UCSD-AML1 (cell line): ENCODE measurements around the gene ARHGAP30.
"Not testable (repeated sequence)": the region's sequence is repeated elsewhere in the genome, so short reads cannot be mapped to it uniquely, and the experiment has no call there.

Experiments
- DNase-seq: peaks from one replicate; lab custom pipeline; 2025; ENCODE audit not compliant: unreplicated experiment; lab: John Stamatoyannopoulos, UW

The ARHGAP30 gene, protein sequence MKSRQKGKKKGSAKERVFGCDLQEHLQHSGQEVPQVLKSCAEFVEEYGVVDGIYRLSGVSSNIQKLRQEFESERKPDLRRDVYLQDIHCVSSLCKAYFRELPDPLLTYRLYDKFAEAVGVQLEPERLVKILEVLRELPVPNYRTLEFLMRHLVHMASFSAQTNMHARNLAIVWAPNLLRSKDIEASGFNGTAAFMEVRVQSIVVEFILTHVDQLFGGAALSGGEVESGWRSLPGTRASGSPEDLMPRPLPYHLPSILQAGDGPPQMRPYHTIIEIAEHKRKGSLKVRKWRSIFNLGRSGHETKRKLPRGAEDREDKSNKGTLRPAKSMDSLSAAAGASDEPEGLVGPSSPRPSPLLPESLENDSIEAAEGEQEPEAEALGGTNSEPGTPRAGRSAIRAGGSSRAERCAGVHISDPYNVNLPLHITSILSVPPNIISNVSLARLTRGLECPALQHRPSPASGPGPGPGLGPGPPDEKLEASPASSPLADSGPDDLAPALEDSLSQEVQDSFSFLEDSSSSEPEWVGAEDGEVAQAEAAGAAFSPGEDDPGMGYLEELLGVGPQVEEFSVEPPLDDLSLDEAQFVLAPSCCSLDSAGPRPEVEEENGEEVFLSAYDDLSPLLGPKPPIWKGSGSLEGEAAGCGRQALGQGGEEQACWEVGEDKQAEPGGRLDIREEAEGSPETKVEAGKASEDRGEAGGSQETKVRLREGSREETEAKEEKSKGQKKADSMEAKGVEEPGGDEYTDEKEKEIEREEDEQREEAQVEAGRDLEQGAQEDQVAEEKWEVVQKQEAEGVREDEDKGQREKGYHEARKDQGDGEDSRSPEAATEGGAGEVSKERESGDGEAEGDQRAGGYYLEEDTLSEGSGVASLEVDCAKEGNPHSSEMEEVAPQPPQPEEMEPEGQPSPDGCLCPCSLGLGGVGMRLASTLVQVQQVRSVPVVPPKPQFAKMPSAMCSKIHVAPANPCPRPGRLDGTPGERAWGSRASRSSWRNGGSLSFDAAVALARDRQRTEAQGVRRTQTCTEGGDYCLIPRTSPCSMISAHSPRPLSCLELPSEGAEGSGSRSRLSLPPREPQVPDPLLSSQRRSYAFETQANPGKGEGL

DNA sequence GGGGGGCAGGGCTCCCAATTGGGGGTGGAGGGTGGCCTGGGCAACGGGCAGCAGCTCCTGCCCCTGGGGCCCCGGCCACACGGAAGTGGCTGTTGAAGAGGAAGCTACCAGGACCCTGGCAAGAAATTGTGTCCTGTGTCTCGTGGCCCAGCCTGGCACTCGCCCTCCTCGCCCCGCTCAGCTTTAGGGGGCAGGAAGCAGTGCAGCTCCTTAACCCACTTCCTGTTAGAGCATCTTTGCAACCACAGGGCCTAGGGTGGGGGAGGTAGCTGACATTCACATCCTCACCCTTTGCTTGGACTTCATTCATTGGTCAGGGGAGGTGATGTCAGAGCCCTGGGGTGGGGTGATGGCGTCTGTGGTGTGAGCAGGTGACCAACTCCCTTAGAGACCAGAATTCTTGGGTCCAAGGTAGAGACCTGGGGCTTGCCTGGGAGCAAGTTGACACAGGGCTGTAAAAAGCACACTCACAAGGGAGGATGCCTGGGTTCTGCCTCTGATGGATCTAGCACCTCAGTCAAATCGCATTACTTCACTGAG is at the start of gene ARHGAP30:
Gene ARHGAP30 (minus strand): TSS at position 161 of the 540 bp plus-strand sequence. CDS start 267 bp downstream, outside the sequence.
- DNase-seq = peak; percentile 89

DNA sequence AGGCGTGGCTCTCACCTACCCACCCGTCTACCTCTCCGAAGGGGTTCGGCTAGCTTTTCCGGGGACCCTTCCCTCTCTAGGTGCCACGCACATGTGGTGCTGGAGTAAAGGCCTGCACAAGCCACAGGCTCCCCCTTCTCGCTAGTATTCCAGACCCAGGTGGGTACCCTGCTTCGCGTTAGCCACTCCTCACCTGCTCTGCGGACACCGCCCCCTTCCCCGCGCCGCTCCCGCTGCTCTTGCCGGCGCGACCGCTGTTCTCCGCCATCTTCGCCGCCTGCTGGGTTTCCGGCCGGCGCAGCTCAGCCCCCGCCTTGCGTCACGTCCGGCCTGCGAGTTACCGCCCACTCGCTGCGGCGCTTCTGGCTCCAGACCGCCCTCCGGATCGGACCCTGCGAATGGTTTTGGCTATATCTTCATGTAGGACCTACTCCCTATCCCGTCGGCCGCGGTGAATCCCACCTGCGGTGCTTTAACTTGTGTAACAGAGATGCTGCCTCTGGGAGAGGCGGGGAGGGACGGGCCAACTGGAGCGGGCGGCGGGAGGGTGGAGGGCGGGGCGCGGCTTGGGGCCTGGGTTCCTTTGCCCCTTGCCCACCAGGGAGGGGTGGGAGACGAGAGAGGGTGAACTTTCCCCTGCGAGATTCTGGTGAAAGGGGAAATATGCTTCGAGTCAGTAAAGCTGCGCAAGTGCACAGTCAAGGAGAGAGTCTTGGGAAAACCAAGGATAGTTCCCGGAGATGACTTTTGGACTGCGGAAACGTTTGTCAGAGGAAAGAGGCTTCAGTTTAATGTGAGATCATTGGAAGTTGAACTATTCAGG is 48.3 kb upstream of the ARHGAP30 start, which contains the start of the genes NIT1 and PFDN2:
Gene NIT1 (plus strand): TSS at position 347 of the 823 bp plus-strand sequence. CDS start 72 bp downstream, at position 419.
Gene PFDN2 (minus strand): TSS at position 279 of the 823 bp plus-strand sequence. CDS start 11 bp downstream, at position 268.
- peak; percentile 87 for DNase-seq

DNA sequence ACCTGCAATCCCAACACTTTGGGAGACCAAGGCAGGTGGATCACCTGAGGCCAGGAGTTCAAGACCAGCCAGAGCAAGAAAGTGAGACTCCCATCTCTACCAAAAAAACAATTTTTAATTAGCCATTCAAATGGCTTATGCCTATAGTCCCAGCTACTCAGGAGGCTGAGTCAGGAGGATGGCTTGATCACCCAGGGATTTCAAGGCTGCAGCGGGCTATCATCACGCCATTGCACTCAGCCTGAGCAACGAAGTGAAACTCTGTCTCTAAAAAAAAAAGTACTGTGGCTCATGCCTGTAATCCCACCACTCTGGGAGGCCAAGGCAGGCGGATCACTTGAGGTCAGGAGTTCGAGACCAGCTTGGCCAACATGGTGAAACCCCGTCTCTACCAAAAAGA is 46.3 kb upstream of the ARHGAP30 start:
- DNase-seq = not testable (repeated sequence)

DNA sequence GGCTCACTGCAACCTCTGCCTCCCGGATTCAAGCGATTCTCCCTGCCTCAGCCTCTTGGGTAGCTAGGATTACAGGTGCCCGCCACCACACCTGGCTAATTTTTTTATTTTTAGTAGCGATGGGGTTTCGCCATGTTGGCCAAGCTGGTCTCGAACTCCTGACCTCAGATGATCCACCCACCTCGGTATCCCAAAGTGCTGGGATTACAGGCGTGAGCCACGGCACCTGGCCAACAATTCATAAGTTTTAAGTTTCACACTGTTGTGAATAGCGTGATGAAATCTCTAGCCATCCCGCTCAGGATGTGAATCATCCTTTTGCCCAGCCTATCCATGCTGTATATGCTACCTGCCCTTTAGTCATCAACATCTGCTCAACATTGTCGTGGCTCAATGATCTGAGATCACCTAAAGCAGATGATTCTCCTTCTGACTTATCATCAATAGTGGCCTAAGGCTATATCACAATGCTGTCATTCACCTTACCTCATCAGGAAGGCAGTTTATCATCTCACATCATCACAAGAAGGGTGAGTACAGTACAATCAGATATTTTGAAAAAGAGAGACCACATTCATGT is 45.5 kb upstream of the ARHGAP30 start:
- DNase-seq = no peak

DNA sequence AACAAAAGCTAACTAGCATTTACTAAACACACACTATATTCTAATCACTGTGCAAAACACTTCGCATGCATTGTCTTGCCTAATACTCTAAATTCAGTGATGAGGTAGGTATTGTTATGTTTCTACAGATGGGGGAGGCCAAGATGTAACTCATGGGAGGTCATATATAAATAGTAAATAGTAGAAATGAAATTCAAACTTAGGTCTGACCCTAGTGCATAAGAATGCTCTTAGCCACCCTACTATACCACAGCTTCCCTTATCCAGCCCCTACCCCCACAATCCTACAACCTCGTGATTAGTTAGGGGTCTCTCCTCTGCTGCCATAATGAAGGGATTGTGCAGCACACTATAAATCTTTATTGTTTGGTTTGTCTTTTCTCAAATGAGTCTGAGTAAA is 44.9 kb upstream of the ARHGAP30 start:
- DNase-seq = no peak

DNA sequence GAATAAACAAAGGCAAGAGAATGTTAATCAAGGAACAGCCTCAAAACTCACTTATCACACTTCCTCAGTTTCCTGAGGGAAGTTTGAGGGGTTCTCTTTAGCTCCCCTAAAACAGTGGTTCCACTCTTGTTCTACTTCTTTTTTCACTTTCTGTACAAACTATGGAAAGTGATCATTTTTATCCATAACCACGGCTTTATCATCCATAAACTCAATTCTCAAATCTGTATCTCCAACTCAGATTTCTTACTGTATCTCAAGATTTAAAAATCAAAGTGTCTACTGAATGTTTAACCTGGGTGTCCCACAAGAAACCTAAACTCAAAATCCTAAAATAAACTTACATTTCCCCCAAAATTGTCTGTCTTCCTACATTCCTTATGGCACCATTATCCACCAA is 44.2 kb upstream of the ARHGAP30 start:
- DNase-seq = no peak

DNA sequence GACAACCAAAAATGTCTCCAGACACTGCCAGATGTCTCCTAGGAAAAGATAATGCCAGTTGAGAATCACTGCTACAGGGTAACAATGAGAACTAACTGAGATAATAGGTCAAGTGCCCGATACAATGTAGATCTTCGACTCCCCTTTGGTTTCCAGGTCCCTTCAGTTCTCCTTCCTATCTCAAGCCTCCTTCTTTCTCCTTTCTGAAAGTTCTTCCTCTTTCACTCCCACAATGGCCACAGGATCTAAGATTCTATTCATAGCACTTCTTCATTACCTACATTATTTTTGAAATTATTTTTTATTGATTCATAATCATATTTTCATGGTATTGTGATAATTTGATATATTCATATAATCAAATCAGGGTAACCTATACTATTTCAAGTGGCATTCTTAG is 41.8 kb upstream of the ARHGAP30 start:
- no peak for DNase-seq

DNA sequence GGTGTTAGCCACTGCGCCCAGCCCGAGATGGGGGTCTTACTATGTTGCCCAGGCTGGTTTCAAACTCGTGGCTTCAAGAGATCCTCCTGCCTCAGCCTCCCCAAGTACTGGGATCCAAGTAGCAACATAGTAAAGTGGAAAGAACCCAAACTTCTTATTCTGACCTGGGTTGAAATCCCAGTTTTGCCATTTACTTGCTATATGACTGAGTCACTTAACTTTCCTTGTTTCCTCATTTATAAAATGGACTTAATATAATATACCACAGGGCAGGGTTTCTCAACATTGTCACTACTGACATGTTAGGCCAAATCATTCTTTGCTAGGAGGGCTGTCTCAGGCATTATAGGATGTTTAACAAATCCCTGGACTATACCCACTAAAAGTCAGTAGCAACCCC is 41.4 kb upstream of the ARHGAP30 start:
- no peak for DNase-seq

DNA sequence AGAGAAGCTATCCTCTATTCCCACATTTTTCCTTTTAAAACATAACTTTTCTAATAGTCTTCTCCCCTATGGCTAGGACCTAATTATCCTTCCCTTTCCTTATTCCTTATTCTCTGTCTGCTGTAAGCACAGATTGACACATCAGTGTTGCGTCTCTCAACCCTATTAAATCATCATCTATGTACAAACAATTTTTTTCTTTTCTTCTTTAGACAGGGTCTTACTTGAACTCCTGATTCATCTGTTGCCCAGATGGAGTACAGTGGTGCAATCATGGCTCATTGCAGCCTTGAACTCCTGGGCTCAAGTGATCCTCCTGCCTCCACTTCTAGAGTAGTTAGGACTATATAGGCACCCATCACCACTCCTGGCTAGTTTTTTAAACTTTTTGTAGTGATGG is 36.7 kb upstream of the ARHGAP30 start:
- no peak for DNase-seq

DNA sequence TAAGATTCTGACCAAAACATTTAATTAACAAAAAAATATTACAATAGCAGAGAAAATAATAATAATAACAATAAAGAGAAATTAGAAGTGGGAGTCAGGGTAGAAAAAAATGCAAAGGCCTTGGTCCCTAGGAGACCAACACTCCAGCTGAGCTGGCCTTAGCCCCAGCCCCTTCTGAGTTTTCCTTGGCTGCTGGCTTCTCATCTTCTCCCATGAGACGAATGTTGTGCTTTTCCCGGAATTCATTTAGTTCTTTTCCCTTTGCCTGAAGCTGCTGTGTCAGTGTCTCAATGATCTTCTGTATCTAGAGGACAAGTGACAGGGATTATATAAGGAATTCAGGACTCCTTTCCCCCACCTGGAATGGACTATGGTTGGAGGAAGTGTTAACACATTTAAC is 30.9 kb upstream of the ARHGAP30 start:
- DNase-seq = no peak

DNA sequence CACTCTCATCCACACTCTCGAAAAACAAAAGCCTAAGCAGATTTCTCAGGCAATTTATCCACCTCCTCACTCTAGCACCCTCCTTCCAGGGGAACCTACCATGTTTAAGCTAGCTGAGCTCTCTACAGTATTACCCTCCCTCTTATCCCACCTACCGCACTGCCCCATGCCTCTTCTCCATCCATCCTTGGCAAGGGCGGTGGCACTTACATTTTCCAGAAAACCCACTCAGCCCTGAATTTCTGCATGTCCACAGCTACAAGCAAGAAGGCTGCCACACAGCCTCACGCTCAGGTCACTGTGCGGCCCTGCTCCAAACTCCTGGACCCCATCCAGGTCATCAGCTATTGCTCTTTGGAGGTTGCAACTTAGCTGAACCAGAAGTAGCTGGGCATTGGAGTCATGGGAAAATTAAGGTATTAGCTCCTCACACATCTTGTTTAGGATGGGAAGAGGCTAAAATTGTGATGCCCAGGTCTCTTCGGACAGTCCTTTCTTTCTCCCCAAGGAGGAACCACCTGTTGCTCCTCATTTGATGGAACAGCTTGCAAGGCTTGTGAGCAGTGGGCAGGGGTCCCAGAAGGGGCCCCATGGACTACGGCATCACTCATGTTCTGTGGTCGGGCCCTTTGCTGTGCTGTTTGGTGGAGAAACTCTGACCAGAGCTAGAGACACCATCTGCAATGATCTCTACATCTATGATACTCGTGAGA is 29.6 kb upstream of the ARHGAP30 start:
- DNase-seq = no peak

DNA sequence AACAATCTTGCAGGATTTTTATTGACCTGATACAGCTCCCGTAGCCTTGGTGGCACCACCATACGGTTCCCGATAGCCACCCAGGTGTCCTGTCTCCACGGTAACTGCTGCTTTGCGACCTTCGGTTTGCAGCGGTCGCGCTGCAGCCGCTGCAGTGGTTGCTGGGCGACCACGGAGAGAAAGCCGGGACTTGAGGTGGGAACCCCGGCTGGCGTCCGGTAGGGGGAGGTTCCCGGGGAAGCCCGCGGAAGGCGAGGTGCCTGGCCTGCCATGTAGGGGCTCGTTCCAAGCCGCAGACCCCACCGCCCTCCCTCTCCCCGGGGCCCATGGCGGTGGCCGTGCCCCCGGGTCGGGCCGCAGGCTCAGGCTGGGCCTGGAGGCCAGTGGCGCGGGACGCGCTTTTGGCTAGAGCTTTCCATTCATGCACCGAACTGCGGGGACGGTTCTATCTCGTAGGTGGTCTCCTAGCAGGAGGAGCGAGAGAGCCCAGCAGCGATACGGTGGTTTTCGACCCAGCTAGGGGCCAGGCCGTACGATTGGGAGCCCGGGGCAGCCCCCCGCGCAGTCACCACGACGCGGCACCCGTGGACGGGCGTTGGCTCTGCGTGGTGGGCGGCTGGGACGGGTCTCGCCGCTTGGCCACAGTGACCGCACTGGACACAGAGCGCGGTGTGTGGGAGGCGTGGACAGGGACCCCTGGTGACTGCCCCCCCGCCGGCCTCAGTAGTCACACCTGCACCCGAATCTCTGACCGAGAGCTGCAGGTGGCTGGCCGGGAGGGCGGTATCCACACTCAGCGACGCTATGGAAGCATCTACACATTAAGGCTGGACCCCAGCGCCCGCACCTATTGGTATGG is 28.7 kb upstream of the ARHGAP30 start, which contains the start of gene KLHDC9:
Gene KLHDC9 (plus strand): TSS at position 152 of the 859 bp plus-strand sequence. CDS start 175 bp downstream, at position 327.
- no peak for DNase-seq

DNA sequence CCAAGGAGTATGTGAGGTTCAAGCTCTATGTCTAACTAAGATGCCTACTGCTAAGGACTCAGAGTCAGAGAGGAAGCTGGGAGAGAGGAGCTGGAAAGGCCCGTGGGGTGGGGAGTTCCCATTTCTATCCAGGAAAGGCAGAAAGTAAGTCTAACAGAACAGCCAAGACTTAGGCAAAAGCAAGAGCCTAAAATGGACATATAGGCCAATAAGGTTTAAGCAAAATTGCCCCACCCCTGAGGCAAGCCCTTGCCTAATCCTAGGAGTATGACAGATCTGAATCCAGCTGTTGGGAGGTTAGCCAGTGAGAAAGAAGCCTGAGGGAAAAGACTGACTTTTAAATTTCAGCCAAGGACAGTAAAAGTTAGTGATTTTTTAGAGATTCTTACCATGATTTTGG is 26.8 kb upstream of the ARHGAP30 start:
- no peak for DNase-seq

DNA sequence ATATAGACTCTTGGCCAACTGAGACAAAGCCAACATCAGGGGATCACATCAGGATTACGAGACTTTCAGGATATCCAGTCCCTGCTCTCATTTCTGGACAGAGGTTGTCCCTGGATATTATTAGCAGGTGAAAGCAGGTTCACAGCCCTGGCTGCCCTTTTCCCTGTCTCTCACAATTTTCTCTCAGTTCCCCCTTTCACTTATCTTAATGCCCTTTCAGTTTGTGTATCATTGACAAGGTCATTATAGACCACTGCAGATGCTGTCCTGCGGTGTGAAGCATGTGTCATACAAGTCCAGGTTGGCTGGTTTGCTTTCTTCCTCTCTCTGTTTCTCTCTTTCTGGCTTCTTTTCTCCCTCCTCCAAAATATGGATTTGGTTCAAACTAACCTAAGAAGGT is 26.3 kb upstream of the ARHGAP30 start:
- no peak for DNase-seq

DNA sequence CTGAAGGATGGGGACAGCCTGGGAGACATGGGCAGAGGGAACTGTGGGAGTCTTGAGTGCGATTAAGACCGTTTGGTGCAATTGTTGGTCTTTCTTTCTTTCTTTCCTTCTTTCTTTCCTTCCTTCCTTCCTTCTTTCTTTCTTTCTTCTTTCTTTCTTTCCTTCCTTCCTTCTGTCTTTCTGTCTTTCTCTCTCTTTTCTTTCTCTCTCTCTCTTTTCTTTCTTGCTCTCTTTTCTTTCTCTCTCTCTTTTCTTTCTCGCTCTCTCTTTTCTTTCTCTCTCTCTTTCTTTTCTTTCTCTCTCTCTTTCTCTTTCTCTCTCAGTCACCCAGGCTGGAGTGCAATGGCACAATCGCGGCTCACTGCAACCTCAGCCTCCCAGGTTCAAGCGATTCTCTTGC is 25.5 kb upstream of the ARHGAP30 start:
- no peak for DNase-seq

DNA sequence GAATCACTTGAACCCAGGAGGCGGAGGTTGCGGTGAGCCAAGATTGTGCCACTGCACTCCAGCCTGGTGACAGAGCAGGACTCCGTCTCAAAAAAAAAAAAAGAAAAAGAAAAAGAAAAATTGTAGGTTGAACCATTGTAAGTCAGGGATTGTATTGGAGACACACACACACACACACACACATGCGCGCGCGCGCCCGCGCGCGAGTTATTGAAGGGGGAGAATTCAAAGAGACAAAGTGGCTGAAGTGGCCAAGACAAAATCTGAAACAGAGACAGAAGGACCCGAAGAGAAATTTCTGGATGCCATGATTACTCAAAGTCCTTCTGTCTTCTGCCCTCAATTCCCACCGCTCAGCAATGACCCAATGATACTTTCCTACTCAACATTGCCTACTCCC is 24.8 kb upstream of the ARHGAP30 start:
- DNase-seq = no peak

DNA sequence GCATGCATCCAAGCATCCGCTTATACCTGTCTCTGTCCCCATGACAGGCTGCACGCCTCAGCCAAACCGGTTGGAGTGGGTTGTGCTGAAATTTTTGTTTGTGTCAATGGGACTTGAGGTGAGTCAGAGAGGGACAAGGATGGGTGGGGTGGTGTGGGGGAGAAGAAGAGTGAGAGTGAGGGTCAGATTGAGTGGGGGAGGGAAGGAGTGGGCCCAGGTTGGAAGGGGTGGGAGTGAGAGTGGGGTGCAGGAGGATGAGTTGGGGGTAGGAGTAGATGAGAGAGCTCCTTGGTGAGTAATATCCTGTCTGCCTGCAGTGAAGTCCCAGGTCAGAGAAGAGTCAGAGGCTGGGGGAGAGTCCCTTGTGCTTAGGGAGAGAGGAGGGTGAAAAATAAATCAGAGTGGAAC is 22.9 kb upstream of the ARHGAP30 start:
- no peak for DNase-seq
